ENCODE results near the gene MON1A.

- TF ChIP-seq CTCF (IDR thresholded peaks at IDR 0.05; ENCODE audit: low read depth, low read length, missing input control) (no peak), RAD21 (IDR thresholded peaks at IDR 0.05) (no peak), REST (IDR thresholded peaks at IDR 0.05) (no peak), ATF3 (IDR thresholded peaks at IDR 0.05) (no peak)
Observed at GRCh38 chr3:49972656-49973055, 43.0 kb upstream of the MON1A start.

All from liver (tissue), 3 donors.